HG03571 (cell line): ENCODE data around the gene GP1BB.

ENCODE experiments used
- ATAC-seq: cut with Tn5 transposase; IDR thresholded peaks from one replicate; pipeline ENCODE4 v1.9.1; 2021; ENCODE audit not compliant: unreplicated experiment

GP1BB gene

GRCh38 chr22:19713650-19714311 is 9.6 kb upstream of the GP1BB start:
- no peak for ATAC-seq

- no peak for ATAC-seq
Measured at GRCh38 chr22:19714312-19715187, 8.8 kb upstream of the GP1BB start, which contains the start of gene SEPTIN5. Gene SEPTIN5 (plus strand): TSS chr22:19714503. CDS start chr22:19714589, 86 bp downstream.

- ATAC-seq, result no peak
Measured at GRCh38 chr22:19715188-19715930, 8.0 kb upstream of the GP1BB start.

- no peak for ATAC-seq
Measured at GRCh38 chr22:19716041-19716828, 7.1 kb upstream of the GP1BB start.

GRCh38 chr22:19716829-19717105 is 6.6 kb upstream of the GP1BB start:
- ATAC-seq, result no peak

GRCh38 chr22:19717181-19717580 is 6.2 kb upstream of the GP1BB start:
- no peak for ATAC-seq

- ATAC-seq, result no peak
Measured at GRCh38 chr22:19717691-19718455, 5.5 kb upstream of the GP1BB start.

GRCh38 chr22:19718456-19719049 is 4.8 kb upstream of the GP1BB start:
- ATAC-seq, result no peak

- ATAC-seq, result no peak
Measured at GRCh38 chr22:19719050-19719482, 4.3 kb upstream of the GP1BB start.

GRCh38 chr22:19719488-19720021 is 3.8 kb upstream of the GP1BB start:
- ATAC-seq, result no peak

GRCh38 chr22:19720150-19720827 is 3.0 kb upstream of the GP1BB start:
- no peak for ATAC-seq

GRCh38 chr22:19720999-19721329 is 2.4 kb upstream of the GP1BB start:
- no peak for ATAC-seq

GRCh38 chr22:19721330-19722177 is 1.8 kb upstream of the GP1BB start:
- no peak for ATAC-seq

- ATAC-seq, result no peak
Measured at GRCh38 chr22:19722178-19722981, 959 bp upstream of the GP1BB start.

- no peak for ATAC-seq
Measured at GRCh38 chr22:19722982-19723231, 432 bp upstream of the GP1BB start.

- no peak for ATAC-seq
Measured at GRCh38 chr22:19723983-19724827, 866 bp downstream of the GP1BB start.
